K562 (cell line): ENCODE measurements around the gene ZNF180. TPM values are rescaled to one million over a fixed set of nuclear protein-coding genes. Genes with fewer than 3 reads are reported as not detected.

ENCODE experiments used
- ATAC-seq: fragments of 200-7000 bp; cut with Tn5 transposase; 3 replicates; pipeline ENCODE4 v1.9.1; 2020; ENCODE audit warnings: moderate library complexity
- BruUV-seq: library from RNA; stranded (reverse); fragments of 400-500 nt; replicated peaks from 2 replicates; lab custom pipeline; 2021; lab: Mats Ljungman, UMichigan
- CTCF ChIA-PET: fragments of 300-600 bp; formaldehyde crosslinking; extraction: SDS; loops from one replicate; lab custom pipeline; 2021; ENCODE audit warnings: low intra/inter-chr PET ratio; lab: Yijun Ruan, JAX
- POLR2A ChIA-PET: fragments of 300-600, 350-650 bp; sonication (Branson Sonifier 250); formaldehyde crosslinking; extraction: SDS; loops from one replicate; lab custom pipeline; 2021; ENCODE audit warnings: antibody characterized with exemption, inconsistent platforms; lab: Yijun Ruan, JAX
- DNase-seq, 4 experiments: peaks; one replicate each; pipeline versions ENCODE4 v3.0.0 to v3.0.0-alpha.2; 2011 to 2018; ENCODE audit warnings: low spot score in 3 of 4, mixed read lengths in 3 of 4; ENCODE audit errors: extremely low read depth in 1 of 4
- FAIRE-seq: peaks from 2 replicates; lab custom pipeline; 2011; peaks lifted over from hg19 to GRCh38; lab: Jason Lieb, UNC
- H2AFZ ChIP-seq: 2 replicates; pipeline ENCODE4 v1.6.0; 2011; ENCODE audit warnings: low read depth, low read length, control low read depth, inconsistent platforms
- H3K27ac ChIP-seq: fragments of 200-600 bp; 3 replicates; pipeline ENCODE4 v1.8.0; 2011; ENCODE audit warnings: low read depth, mild to moderate bottlenecking, control low read depth, inconsistent platforms, low read length, moderate library complexity, mixed read lengths; ENCODE audit errors: extremely low read depth
- H3K27me3 ChIP-seq, 2 experiments: fragments of 300-600 bp in 1 of 2; 2 replicates in 1 of 2; 3 replicates in 1 of 2; pipeline versions ENCODE4 v1.6.0 to v1.8.0; 2011; ENCODE audit warnings: inconsistent platforms in 2 of 2, low read length in 2 of 2, mild to moderate bottlenecking in 1 of 2, mixed read lengths in 1 of 2, moderate library complexity in 1 of 2; ENCODE audit not compliant: control insufficient read depth in 2 of 2, insufficient read depth in 2 of 2
- H3K36me3 ChIP-seq: fragments of 300-600 bp; 3 replicates; pipeline ENCODE4 v1.8.0; 2011; ENCODE audit warnings: mild to moderate bottlenecking, low read length, inconsistent platforms; ENCODE audit not compliant: control insufficient read depth, insufficient read depth
- H3K4me1 ChIP-seq, 2 experiments: fragments of 200-600 bp in 1 of 2; replicated peaks in 1 of 2; 2 replicates in 1 of 2; 3 replicates in 1 of 2; pipeline versions ENCODE4 v1.5.1 to v1.8.0; 2011; ENCODE audit warnings: inconsistent platforms in 2 of 2, low read length in 2 of 2, mild to moderate bottlenecking in 1 of 2, mixed read lengths in 1 of 2, moderate library complexity in 1 of 2; ENCODE audit not compliant: control insufficient read depth in 2 of 2, insufficient read depth in 2 of 2
- H3K4me2 ChIP-seq: 2 replicates; pipeline ENCODE4 v1.6.1; 2011; ENCODE audit warnings: low read length, control low read depth, inconsistent platforms, mixed read lengths; ENCODE audit not compliant: insufficient read depth
- H3K4me3 ChIP-seq: fragments of 200-600 bp; sonication (generic), shearing (Covaris generic); 2 replicates; pipeline ENCODE4 v1.5.1; 2016; ENCODE audit warnings: control low read depth, inconsistent platforms
- H3K79me2 ChIP-seq: fragments of 200-600 bp; 3 replicates; pipeline ENCODE4 v1.8.0; 2011; ENCODE audit warnings: low read length, inconsistent platforms; ENCODE audit not compliant: control insufficient read depth, insufficient read depth
- H3K9ac ChIP-seq, 2 experiments: 2 replicates each; pipeline versions ENCODE4 v1.6.0 to v1.6.1; 2011; ENCODE audit warnings: low read depth in 2 of 2, low read length in 2 of 2, control low read depth in 1 of 2, inconsistent platforms in 1 of 2, mild to moderate bottlenecking in 1 of 2, mixed read lengths in 1 of 2; ENCODE audit not compliant: insufficient read depth in 1 of 2
- H3K9me1 ChIP-seq: one replicate; pipeline ENCODE4 v1.6.0; 2011; ENCODE audit warnings: inconsistent platforms, mild to moderate bottlenecking, low read length, moderate library complexity; ENCODE audit not compliant: control insufficient read depth, insufficient read depth
- H3K9me3 ChIP-seq: replicated peaks from 2 replicates; pipeline ENCODE4 v1.5.1; 2011; ENCODE audit warnings: low read depth, low read length, inconsistent platforms; ENCODE audit not compliant: control insufficient read depth, insufficient read depth
- H4K20me1 ChIP-seq: replicated peaks from 2 replicates; pipeline ENCODE4 v1.6.1; 2011; ENCODE audit warnings: low read length, inconsistent platforms, mixed read lengths; ENCODE audit not compliant: control insufficient read depth, insufficient read depth
- ATF7 ChIP-seq: fragments of 450-650 bp; IDR thresholded peaks from 2 replicates; pipeline ENCODE4 v1.7.1; 2014; ENCODE audit warnings: mild to moderate bottlenecking, moderate library complexity
- KAT8 ChIP-seq: fragments of 450-650 bp; IDR thresholded peaks from 2 replicates; pipeline ENCODE4 v1.6.1; 2016; ENCODE audit warnings: low read depth, mild to moderate bottlenecking
- KLF1 ChIP-seq: fragments of 450-650 bp; IDR thresholded peaks from 2 replicates; pipeline ENCODE4 v1.6.1; 2016; ENCODE audit warnings: missing genetic modification characterization, missing compliant biosample characterization
- NUFIP1 ChIP-seq: fragments of 450-650 bp; IDR thresholded peaks from 2 replicates; pipeline ENCODE4 v1.6.1; 2018; ENCODE audit not compliant: partially characterized antibody
- PURB ChIP-seq: sonication (generic); formaldehyde crosslinking; IDR thresholded peaks from 2 replicates; pipeline ENCODE4 v1.9.0; 2021; ENCODE audit warnings: low read depth, mild to moderate bottlenecking, missing genetic modification reagents
- TBL1XR1 ChIP-seq, 2 experiments: IDR thresholded peaks; 2 replicates each; pipeline ENCODE4 v1.6.1; 2012; ENCODE audit warnings: improper control_type of control experiment in 2 of 2, low read length in 2 of 2, mild to moderate bottlenecking in 1 of 2
- ZBTB7A ChIP-seq: IDR thresholded peaks from 2 replicates; pipeline ENCODE4 v1.6.1; 2011; ENCODE audit warnings: low read depth, mild to moderate bottlenecking, low read length, moderate library complexity, borderline replicate concordance; ENCODE audit not compliant: control insufficient read depth
- WGBS: fragments of 100-300 bp; shearing (Covaris generic); methylation state at CpG from one replicate; pipeline ENCODE4 v1.1.6; 2016; ENCODE audit warnings: low coverage, mixed read lengths; ENCODE audit not compliant: insufficient coverage; ENCODE audit errors: missing lambda C conversion rate; 5-methylcytosine and 5-hydroxymethylcytosine counted together
- in situ Hi-C: fragments of 300-500 bp; cut with MboI; formaldehyde crosslinking; loops from 4 replicates; pipeline ENCODE4 v1.15.0; 2018; ENCODE audit warnings: inconsistent platforms, mixed read lengths
- intact Hi-C: fragments of 100-400 bp; cut with micrococcal nuclease; formaldehyde crosslinking; loops from 2 replicates; pipeline ENCODE4 v1.14.2; 2022
- polyA plus RNA-seq, 8 experiments: library from polyadenylated mRNA; depleted of rRNA in 4 of 8; stranded (reverse) in 5 of 8; unstranded in 3 of 8; fragments of >200 nt; fragmentation: Nextera tagmentation in 2 of 8; fragmentation: Illumina TruSeq in 1 of 8; extraction: Ambion mirVana in 2 of 8; extraction: Trizol in 1 of 8; gene quantifications; 2 replicates each; pipeline versions ENCODE4 v1.2.1 to v1.2.3, GENCODE V29; 2011 to 2014; ENCODE audit warnings: inconsistent platforms in 1 of 8, missing spikeins in 1 of 8
- total RNA-seq, 7 experiments: library from RNA; depleted of rRNA in 6 of 7; stranded (reverse); fragments of >200 nt in 6 of 7; fragmentation: Illumina TruSeq in 2 of 7; extraction: Trizol in 2 of 7; gene quantifications; 2 replicates each; pipeline versions ENCODE4 v1.2.1 to v1.2.3, GENCODE V29; 2011 to 2021; ENCODE audit warnings: low replicate concordance in 1 of 7
- TF ChIP-seq, protein P1 (sequence below): sonication (generic); formaldehyde crosslinking; IDR thresholded peaks from 2 replicates; pipeline ENCODE4 v1.5.0; 2020; ENCODE audit warnings: missing genetic modification reagents

Gene ZNF180
- total and polyA plus RNA-seq, 9 of the 15 experiments (the other 6 are each of a cell fraction or from before 2014, with no cell fraction given): 1.8 to 8.7 (median 5.9) TPM

DNA sequence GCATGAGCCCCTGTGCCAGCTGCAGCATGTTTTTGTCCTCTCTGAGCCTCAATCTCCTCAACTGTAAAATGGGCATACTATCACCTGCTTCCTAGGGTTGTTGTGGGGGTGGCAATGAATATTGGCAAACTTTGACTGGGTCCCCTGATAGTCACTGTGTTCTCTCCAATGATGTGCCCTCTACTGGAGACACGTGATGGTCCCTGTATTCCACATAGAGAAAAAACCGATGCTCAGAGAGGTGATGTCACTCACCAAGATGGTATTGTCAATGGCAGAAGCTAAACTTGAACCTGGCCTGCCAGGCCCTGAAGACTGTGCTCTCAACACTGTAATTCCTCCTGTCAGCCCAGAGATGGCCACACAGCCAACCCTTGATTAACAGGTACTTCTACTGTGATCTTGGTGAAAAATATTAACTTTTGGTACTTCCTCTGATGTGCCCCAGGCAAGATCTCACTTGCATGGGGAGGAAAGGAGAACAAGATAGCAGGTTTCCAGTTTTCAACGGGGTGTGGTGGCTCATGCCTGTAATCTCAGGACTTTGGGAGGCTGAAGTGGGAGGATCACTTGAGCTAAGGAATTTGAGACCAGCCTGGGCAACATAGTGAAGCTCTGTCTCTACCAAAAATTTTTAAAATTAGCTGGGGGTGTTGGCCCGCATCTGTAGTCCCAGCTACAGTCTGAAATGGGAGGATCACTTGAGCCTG, 25.6 kb upstream of the ZNF180 start:
- ATAC-seq: peak; percentile 64; the same call in 2 of the 3 replicates
- peaks cover 17 to 51% of the 10 kb centered on the region in 2 experiments; a peak in 4 of 5 replicates for H3K27me3 ChIP-seq
- H3K36me3 ChIP-seq: no peaks in the 10 kb centered on the region
- ChIA-PET CTCF (no interaction called here), POLR2A (interaction anchor here (0.6 to 1.1 kb wide), 4 partner anchors 9 to 222 kb away, joined by 3 to 4 read pairs (median 4); partner anchors contain the start of gene ZNF235)
- no TSS peak for BruUV-seq
- H3K27ac ChIP-seq: no peak overlapping the region
- H3K9ac ChIP-seq: no peak overlapping the region
- H3K9me1 ChIP-seq: no peaks in the 10 kb centered on the region
- no peak overlapping the region for H3K4me2 ChIP-seq
- no peak overlapping the region for H3K4me3 ChIP-seq
- H4K20me1 ChIP-seq: no peaks in the 10 kb centered on the region
- H2AFZ ChIP-seq: no peak overlapping the region
- intact Hi-C loops: no loop called here
- in situ Hi-C loops: no loop called here
- TF ChIP-seq KLF1 (no peak), ZBTB7A (no peak), PURB (no peak), NUFIP1 (no peak), TBL1XR1 (IDR thresholded peaks at IDR 0.05; ENCODE audit: low read length in 2 of 2) (no peak), ATF7 (peak; percentile 17; the same call in 1 of the 2 replicates), KAT8 (no peak)
- TF ChIP-seq, protein P1, sequence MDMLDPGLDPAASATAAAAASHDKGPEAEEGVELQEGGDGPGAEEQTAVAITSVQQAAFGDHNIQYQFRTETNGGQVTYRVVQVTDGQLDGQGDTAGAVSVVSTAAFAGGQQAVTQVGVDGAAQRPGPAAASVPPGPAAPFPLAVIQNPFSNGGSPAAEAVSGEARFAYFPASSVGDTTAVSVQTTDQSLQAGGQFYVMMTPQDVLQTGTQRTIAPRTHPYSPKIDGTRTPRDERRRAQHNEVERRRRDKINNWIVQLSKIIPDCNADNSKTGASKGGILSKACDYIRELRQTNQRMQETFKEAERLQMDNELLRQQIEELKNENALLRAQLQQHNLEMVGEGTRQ (CRISPR knock-in tag): 0 out of 2 replicates have a peak, but pooled peaks have one; percentile 34
- 2% methylated on average over 4 of the region's 4 CpGs for WGBS
- no peak for FAIRE-seq
- H3K79me2 ChIP-seq: no peaks in the 10 kb centered on the region
- no peak for DNase-seq
- H3K9me3 ChIP-seq: no peaks in the 10 kb centered on the region
- H3K4me1 ChIP-seq: no peaks in the 10 kb centered on the region
